Left hindlimb (tissue), 1 donor: Measurements from ENCODE around the gene MKRN3.
"Not testable (repeated sequence)": the region's sequence is repeated elsewhere in the genome, so short reads cannot be mapped to it uniquely, and the experiment has no call there.

Source experiments
- DNase-seq: peaks from one replicate; pipeline ENCODE4 v3.0.0-alpha.2; 2018

Gene MKRN3

DNA sequence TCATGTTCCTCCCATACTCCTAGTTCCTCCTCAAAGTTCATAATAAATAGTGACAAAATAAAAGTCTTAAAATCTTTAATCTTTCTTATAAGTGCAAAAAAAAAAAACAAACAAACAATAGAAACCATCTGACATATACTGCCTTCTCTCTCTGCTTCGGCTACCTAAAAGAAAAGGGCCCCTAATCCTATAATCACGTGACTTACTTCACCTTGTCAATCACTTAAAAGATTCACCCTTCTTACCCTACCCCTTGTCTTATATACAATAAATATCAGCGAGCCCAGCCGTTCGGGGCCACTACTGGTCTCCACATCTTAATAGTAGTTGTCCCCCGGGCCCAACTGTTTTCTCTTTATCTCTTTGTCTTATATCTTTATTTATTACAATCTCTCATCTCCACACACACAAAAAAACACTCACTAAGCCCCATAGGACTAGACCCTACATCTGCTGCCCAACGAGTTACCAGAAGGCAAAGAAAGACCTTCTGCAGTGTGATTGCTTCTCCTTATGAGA is 28.8 kb downstream of the MKRN3 start:
- no peak for DNase-seq

DNA sequence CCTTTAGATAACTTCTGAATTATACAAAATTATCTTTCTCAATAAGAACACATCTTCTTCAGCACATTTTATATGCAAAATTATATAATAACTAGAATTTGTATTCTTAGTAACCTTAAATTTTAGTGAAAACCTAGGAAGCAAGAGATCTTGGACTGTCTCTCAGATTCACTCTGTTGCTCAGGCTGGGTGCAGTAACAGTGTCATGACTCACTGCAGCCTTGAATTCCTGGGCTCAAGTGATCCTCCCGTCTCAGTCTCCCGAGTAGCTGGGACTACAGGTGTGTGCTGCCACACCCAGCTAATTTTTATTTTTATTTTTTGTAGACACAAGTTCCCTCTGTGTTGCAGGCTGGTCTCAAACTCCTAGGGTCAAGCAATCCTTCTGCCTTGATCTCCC is 29.9 kb downstream of the MKRN3 start:
- no peak for DNase-seq

DNA sequence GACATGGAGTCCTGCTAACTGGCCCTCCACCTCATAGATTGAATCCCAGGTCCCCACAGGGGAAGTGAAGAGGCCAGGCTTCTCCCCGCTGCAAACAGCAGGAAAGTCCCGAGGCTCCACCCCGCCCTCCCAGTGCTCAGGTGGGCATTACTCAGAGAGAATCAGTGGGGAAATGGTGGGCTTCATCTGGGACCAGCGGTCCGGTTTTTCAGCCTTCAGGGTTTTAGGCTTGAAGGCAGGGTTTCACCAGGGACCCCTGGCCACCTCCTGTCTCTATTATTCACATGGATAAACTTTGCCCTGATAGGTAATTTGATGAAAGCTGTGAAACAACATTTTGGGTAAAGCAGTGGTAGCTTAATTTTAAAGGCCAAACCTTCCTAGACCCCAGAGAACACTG is 31.3 kb downstream of the MKRN3 start:
- DNase-seq: no peak

DNA sequence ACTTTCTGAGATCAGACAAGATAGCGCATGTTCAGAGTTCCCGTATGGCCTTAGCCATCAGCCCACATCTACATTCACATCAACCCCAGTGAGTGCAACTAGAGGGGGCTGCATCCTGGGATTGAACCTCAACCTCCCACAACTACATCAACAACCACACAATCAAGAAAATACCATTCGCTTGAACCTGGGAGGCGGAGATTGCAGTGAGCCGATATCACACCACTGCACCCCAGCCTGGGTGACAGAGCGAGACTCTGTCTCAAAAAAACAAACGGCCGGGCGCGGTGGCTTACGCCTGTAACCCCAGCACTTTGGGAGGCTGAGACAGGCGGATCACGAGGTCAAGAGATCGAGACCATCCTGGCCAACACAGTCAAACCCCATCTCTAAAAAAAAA is 31.8 kb downstream of the MKRN3 start:
- not testable (repeated sequence) for DNase-seq

DNA sequence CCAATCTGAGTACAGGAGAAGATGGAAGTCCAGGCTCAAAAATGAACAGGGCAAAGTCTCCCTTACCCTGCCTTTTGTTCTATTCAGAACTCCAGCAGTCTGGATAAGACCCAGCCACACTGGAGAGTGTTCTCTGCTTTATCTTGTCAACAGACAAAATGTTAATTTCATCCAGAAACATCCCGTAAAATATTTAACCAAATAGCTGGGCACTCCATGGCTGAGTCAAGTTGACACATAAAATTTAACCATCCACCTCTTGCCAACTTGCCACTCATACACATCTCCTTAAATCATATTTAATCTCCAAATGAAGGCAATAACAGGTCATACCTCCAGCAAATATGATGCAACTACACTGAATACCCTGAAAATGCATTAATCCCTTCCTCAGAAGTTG is 33.6 kb downstream of the MKRN3 start:
- no peak for DNase-seq

DNA sequence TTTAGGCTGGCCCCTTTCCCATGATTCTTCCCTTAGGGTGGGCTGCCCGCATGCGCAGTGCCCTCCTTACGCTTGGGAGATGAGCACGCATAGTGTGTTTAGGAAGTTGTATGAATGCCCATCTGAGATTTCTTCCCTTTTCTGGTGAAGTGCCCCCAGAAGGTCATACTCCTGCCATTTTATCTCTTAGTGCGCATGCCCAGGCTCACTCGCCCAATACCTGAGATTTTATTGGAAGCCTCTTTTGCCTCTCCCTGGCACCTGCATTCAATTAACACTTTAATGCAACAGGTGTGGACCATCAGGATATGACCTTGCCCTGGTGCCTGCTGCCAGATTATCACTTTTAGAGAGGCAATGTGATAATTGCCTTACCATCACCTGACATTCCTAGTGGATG is 36.6 kb downstream of the MKRN3 start:
- DNase-seq: no peak

DNA sequence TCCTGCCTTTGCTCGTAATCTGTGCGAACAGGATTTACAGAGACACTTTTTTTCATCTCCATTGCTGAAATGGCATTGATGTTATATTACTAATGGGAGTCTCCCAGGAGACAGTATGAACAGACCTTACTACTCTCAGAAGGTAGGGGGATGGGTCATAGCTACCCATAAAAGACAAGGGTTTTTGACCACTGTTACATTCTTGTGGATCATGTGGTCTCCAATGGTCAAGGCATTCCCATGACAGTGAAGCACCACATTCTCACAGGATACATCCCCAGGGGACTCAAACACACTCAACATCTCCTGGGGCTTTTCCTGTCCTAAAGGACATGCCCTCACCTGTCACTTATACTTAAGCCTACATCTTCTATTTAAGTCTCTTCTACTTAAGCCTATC is 40.8 kb downstream of the MKRN3 start:
- DNase-seq: no peak

DNA sequence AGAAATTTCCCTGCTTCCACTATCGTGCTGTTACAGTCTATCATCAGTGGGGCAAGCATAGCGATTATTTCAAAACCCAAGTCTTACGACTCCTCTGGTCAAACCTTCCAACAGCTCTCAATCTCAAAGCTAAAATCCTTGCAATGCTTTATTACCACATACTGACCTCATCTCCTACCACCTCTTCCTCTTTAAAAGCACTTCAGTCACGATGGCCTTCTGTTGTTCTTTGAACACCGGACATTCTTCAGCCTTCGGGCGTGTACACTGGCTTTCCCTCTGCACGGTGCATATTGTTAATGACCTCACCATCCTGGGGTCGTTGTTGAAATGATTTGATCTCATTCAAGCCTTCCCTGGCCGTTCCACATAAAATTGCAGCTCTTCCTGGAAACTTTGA is 51.1 kb downstream of the MKRN3 start:
- no peak for DNase-seq
